ENCODE data around the gene TELO2. TPM values are rescaled to one million over a fixed set of nuclear protein-coding genes. Genes with fewer than 3 reads are reported as not detected.

The TELO2 gene
- polyA plus RNA-seq, 3 donors: 7.3 to 58.1 (median 11.4) TPM

GRCh38 chr16:1548727-1549126, 55.6 kb downstream of the TELO2 start:
- TF ChIP-seq, protein P1, sequence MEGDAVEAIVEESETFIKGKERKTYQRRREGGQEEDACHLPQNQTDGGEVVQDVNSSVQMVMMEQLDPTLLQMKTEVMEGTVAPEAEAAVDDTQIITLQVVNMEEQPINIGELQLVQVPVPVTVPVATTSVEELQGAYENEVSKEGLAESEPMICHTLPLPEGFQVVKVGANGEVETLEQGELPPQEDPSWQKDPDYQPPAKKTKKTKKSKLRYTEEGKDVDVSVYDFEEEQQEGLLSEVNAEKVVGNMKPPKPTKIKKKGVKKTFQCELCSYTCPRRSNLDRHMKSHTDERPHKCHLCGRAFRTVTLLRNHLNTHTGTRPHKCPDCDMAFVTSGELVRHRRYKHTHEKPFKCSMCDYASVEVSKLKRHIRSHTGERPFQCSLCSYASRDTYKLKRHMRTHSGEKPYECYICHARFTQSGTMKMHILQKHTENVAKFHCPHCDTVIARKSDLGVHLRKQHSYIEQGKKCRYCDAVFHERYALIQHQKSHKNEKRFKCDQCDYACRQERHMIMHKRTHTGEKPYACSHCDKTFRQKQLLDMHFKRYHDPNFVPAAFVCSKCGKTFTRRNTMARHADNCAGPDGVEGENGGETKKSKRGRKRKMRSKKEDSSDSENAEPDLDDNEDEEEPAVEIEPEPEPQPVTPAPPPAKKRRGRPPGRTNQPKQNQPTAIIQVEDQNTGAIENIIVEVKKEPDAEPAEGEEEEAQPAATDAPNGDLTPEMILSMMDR (IDR thresholded peaks at IDR 0.05): no peak
- Mint-ChIP-seq H3K36me3 (peaks cover 0 to 17% of the 10 kb centered on the region in 2 donors), H3K4me3 (no peak overlapping the region), H3K9me3 (peaks cover 0 to 2% (median 0%) of the 10 kb centered on the region in 7 donors), H3K4me1 (peaks cover 23% of the 10 kb centered on the region), H3K27ac (no peak overlapping the region), H3K27me3 (ENCODE audit: low read depth in 3 of 3) (peaks cover 0 to 1% (median 0%) of the 10 kb centered on the region in 3 donors)
- WGBS (ENCODE audit: insufficient coverage): 90% methylated on average over 21 of the region's 23 CpGs
- H3K27ac ChIP-seq (ENCODE audit: low read depth in 1 of 2, low read length in 2 of 2): no peak overlapping the region
- no peak for DNase-seq
- no peaks in the 10 kb centered on the region for H3K9me3 ChIP-seq (replicated peaks in 1 of 2; ENCODE audit: control insufficient read depth in 1 of 2, insufficient read depth in 1 of 2, low read length in 2 of 2)
- H3K27me3 ChIP-seq (ENCODE audit: control insufficient read depth in 2 of 2, insufficient read depth in 2 of 2, low read length in 2 of 2): no peaks in the 10 kb centered on the region
- peaks cover 19 to 22% of the 10 kb centered on the region in 2 donors for H3K4me1 ChIP-seq (ENCODE audit: control insufficient read depth in 1 of 2, insufficient read depth in 2 of 2, low read length in 2 of 2)
- no peak overlapping the region for H2AFZ ChIP-seq (ENCODE audit: insufficient read depth, low read depth, low read length, poor library complexity, severe bottlenecking)
- intact Hi-C loops (cut with micrococcal nuclease): loop anchor here in 1 of 2 donors (10.0 kb wide), 1 partner anchor 56 kb away; no protein-coding TSS in a partner anchor
- no peak overlapping the region for H3K4me3 ChIP-seq (replicated peaks in 1 of 3; ENCODE audit: low read depth in 2 of 3, low read length in 3 of 3)
- no peaks in the 10 kb centered on the region for H3K36me3 ChIP-seq (replicated peaks in 1 of 2; ENCODE audit: control insufficient read depth in 1 of 2, insufficient read depth in 2 of 2, low read length in 2 of 2)
- no peaks in the 10 kb centered on the region for H3K79me2 ChIP-seq (ENCODE audit: insufficient read depth, low read length)
- H3K9ac ChIP-seq (ENCODE audit: insufficient read depth, low read length, poor library complexity, severe bottlenecking): no peak overlapping the region
- no peak overlapping the region for H3K4me2 ChIP-seq (replicated peaks; ENCODE audit: extremely low read depth, low read length, poor library complexity, severe bottlenecking)
- no peaks in the 10 kb centered on the region for H4K20me1 ChIP-seq (ENCODE audit: insufficient read depth, low read length)

DNA sequence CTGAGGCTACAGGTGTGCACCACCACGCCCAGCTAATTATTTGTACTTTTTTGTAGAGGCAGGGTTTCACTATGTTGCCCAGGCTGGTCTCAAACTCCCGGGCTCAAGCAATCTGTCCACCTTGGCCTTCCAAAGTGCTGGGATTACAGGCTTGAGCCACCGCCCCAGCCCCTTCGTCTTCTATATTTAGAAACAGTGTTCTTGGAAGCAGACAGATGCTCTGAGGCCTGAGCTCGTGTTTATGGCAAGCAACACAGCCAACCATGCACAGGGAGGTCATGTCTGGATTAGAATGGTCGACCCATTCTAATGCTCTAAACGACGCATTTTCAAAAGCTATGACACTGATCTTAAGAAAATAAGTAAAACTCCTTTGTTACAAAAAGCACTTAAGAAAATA, 56.9 kb downstream of the TELO2 start:
- Histone ChIP-seq H3K27ac (ENCODE audit: low read depth in 1 of 2, low read length in 2 of 2) (no peak overlapping the region), H4K20me1 (ENCODE audit: insufficient read depth, low read length) (no peaks in the 10 kb centered on the region), H3K27me3 (ENCODE audit: control insufficient read depth in 2 of 2, insufficient read depth in 2 of 2, low read length in 2 of 2) (no peaks in the 10 kb centered on the region), H3K79me2 (ENCODE audit: insufficient read depth, low read length) (no peaks in the 10 kb centered on the region), H3K9ac (ENCODE audit: insufficient read depth, low read length, poor library complexity, severe bottlenecking) (no peak overlapping the region), H3K4me1 (ENCODE audit: control insufficient read depth in 1 of 2, insufficient read depth in 2 of 2, low read length in 2 of 2) (peaks cover 9% of the 10 kb centered on the region in 2 donors), H2AFZ (ENCODE audit: insufficient read depth, low read depth, low read length, poor library complexity, severe bottlenecking) (no peak overlapping the region), H3K4me3 (replicated peaks in 1 of 3; ENCODE audit: low read depth in 2 of 3, low read length in 3 of 3) (no peak overlapping the region), H3K9me3 (replicated peaks in 1 of 2; ENCODE audit: control insufficient read depth in 1 of 2, insufficient read depth in 1 of 2, low read length in 2 of 2) (no peaks in the 10 kb centered on the region), H3K36me3 (replicated peaks in 1 of 2; ENCODE audit: control insufficient read depth in 1 of 2, insufficient read depth in 2 of 2, low read length in 2 of 2) (no peaks in the 10 kb centered on the region), H3K4me2 (replicated peaks; ENCODE audit: extremely low read depth, low read length, poor library complexity, severe bottlenecking) (no peak overlapping the region)
- intact Hi-C loops (cut with micrococcal nuclease): no loop called here
- peaks cover 9% of the 10 kb centered on the region for H3K4me1 Mint-ChIP-seq
- no peak for DNase-seq
- peaks cover 0 to 22% of the 10 kb centered on the region in 2 donors for H3K36me3 Mint-ChIP-seq
- no peak overlapping the region for H3K4me3 Mint-ChIP-seq
- WGBS (ENCODE audit: insufficient coverage): 92% methylated on average over 6 of the region's 8 CpGs
- TF ChIP-seq, protein P1 (IDR thresholded peaks at IDR 0.05): no peak
- peaks cover 0 to 1% (median 0%) of the 10 kb centered on the region in 3 donors for H3K27me3 Mint-ChIP-seq (ENCODE audit: low read depth in 3 of 3)
- no peak overlapping the region for H3K27ac Mint-ChIP-seq
- H3K9me3 Mint-ChIP-seq: peaks cover 0 to 2% (median 0%) of the 10 kb centered on the region in 7 donors

Data from CD14-positive monocyte (primary cell).